SH-SY5Y (cell line): ENCODE measurements around the gene HORMAD1.

Experiments used
- GATA2 ChIP-seq: IDR thresholded peaks from 2 replicates; pipeline ENCODE4 v1.6.1; 2011; ENCODE audit warnings: mild to moderate bottlenecking, low read depth, low read length
- GATA3 ChIP-seq: IDR thresholded peaks from 2 replicates; pipeline ENCODE4 v1.6.1; 2011; ENCODE audit warnings: low read depth, mild to moderate bottlenecking, low read length, moderate library complexity

DNA sequence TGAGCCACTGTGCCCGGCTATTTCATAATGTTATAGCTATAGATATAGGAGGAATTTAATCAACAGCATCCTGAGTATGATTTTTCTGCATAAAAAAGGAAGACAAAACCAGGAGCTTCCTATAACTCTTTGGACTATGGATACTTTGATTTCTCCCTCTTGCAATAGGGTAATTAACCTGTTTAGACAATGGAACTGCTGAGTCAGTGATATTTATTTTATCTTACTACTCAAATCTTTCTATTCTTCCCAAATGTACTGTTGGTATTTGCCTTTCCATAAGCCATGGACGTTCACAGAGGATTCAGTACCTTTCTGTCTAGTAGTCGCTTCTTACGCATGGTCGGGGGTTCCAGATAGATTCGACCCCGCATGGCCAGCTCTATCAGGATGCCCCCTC is 57.4 kb downstream of the HORMAD1 start:
- TF ChIP-seq GATA2 (no peak), GATA3 (no peak)
